B cell (primary cell): ENCODE measurements around the gene SLC16A14. TPM values are rescaled to one million over a fixed set of nuclear protein-coding genes. Genes with fewer than 3 reads are reported as not detected.

Source experiments
- ATAC-seq: fragments of 200-7000 bp; cut with Tn5 transposase; one replicate; pipeline ENCODE4 v1.10.0; 2021; ENCODE audit warnings: low read depth, mild to moderate bottlenecking, moderate number of reproducible peaks, moderate library complexity
- CTCF ChIA-PET: fragments of 350-600 bp; sonication (Branson Sonifier 250); formaldehyde crosslinking; loops from one replicate; lab custom pipeline; 2021; ENCODE audit warnings: antibody characterized with exemption, inconsistent platforms; lab: Charles Lee
- POLR2A ChIA-PET: fragments of 350-600 bp; sonication (Branson Sonifier 250); formaldehyde crosslinking; loops from one replicate; lab custom pipeline; 2021; ENCODE audit warnings: antibody characterized with exemption; lab: Charles Lee
- DNase-seq: peaks from one replicate; pipeline ENCODE4 v3.0.0; 2013
- H2AFZ ChIP-seq: 2 replicates; pipeline ENCODE4 v1.6.1; 2012; ENCODE audit warnings: mild to moderate bottlenecking, low read depth, low read length; ENCODE audit not compliant: insufficient read depth, poor library complexity, severe bottlenecking
- H3K27ac ChIP-seq, 2 donors: 1 replicate in 1 of 2; 2 replicates in 1 of 2; pipeline ENCODE4 v1.5.1; 2012 to 2013; ENCODE audit warnings: low read length in 2 of 2, mild to moderate bottlenecking in 2 of 2, moderate library complexity in 1 of 2
- H3K27me3 ChIP-seq, 4 experiments: fragments of 200-600 bp in 1 of 4; sonication (generic) in 1 of 4; replicated peaks in 1 of 4; 1 replicate in 2 of 4; 2 replicates in 2 of 4; pipeline versions ENCODE4 v1.6.1 to v1.7.0; 2013 to 2016; ENCODE audit warnings: low read length in 3 of 4, mild to moderate bottlenecking in 2 of 4, mixed read lengths in 1 of 4, moderate library complexity in 1 of 4; ENCODE audit not compliant: insufficient read depth in 4 of 4, control insufficient read depth in 3 of 4; ENCODE audit errors: control extremely low read depth in 1 of 4
- H3K36me3 ChIP-seq, 2 experiments: replicated peaks in 1 of 2; 1 replicate in 1 of 2; 2 replicates in 1 of 2; pipeline versions ENCODE4 v1.6.1 to v1.7.1; 2013; ENCODE audit warnings: low read length in 1 of 2; ENCODE audit not compliant: insufficient read depth in 2 of 2, control insufficient read depth in 1 of 2; ENCODE audit errors: control extremely low read depth in 1 of 2, extremely low read depth in 1 of 2
- H3K4me1 ChIP-seq, 2 donors: fragments of 200-600 bp in 1 of 2; sonication (generic) in 1 of 2; 1 replicate in 1 of 2; 2 replicates in 1 of 2; pipeline versions ENCODE4 v1.5.1 to v1.6.1; 2013 to 2017; ENCODE audit warnings: low read length in 2 of 2; ENCODE audit not compliant: control insufficient read depth in 2 of 2, insufficient read depth in 2 of 2
- H3K4me2 ChIP-seq: replicated peaks from 2 replicates; pipeline ENCODE3; 2012; ENCODE audit warnings: mild to moderate bottlenecking, low read depth, low read length; ENCODE audit not compliant: poor library complexity, severe bottlenecking
- H3K4me3 ChIP-seq, 5 experiments: fragments of 200-600 bp in 1 of 5; sonication (generic) in 1 of 5; 1 replicate in 3 of 5; 2 replicates in 2 of 5; pipeline versions ENCODE4 v1.5.1 to v1.7.0; 2011 to 2016; ENCODE audit warnings: low read length in 4 of 5, mild to moderate bottlenecking in 4 of 5, low read depth in 2 of 5, control low read depth in 1 of 5, moderate library complexity in 1 of 5; ENCODE audit not compliant: insufficient read depth in 1 of 5; ENCODE audit errors: control extremely low read depth in 1 of 5, extremely low read depth in 1 of 5
- H3K79me2 ChIP-seq: fragments of 200-600 bp; sonication (generic); one replicate; pipeline ENCODE4 v1.6.0; 2016; ENCODE audit warnings: low read length; ENCODE audit not compliant: control insufficient read depth, insufficient read depth
- H3K9ac ChIP-seq: fragments of 200-600 bp; sonication (generic); 2 replicates; pipeline ENCODE4 v1.6.1; 2017; ENCODE audit warnings: mild to moderate bottlenecking, low read length, moderate library complexity
- H3K9me3 ChIP-seq, 3 donors: one replicate each; pipeline versions ENCODE4 v1.6.1 to v1.7.1; 2013; ENCODE audit warnings: low read length in 2 of 3; ENCODE audit not compliant: control insufficient read depth in 2 of 3, insufficient read depth in 1 of 3; ENCODE audit errors: control extremely low read depth in 1 of 3
- H4K20me1 ChIP-seq: 2 replicates; pipeline ENCODE4 v1.6.0; 2012; ENCODE audit warnings: mild to moderate bottlenecking, low read length; ENCODE audit not compliant: insufficient read depth, control insufficient read depth, poor library complexity, severe bottlenecking
- H3K27ac Mint-ChIP-seq: one replicate; pipeline ENCODE4 v1.8.0; 2021; ENCODE audit warnings: mixed read lengths
- H3K27me3 Mint-ChIP-seq: one replicate; pipeline ENCODE4 v1.8.0; 2021; ENCODE audit warnings: mixed read lengths
- H3K4me1 Mint-ChIP-seq: one replicate; pipeline ENCODE4 v1.8.0; 2021; ENCODE audit warnings: mixed read lengths
- H3K4me3 Mint-ChIP-seq: one replicate; pipeline ENCODE4 v1.8.0; 2021; ENCODE audit warnings: mixed read lengths
- H3K9me3 Mint-ChIP-seq: one replicate; pipeline ENCODE4 v1.8.0; 2022; ENCODE audit warnings: mixed read lengths; ENCODE audit not compliant: insufficient read depth
- EZH2 ChIP-seq: IDR thresholded peaks from 2 replicates; pipeline ENCODE4 v1.6.1; 2012; ENCODE audit warnings: borderline replicate concordance, low read depth, mild to moderate bottlenecking, moderate library complexity, low read length; ENCODE audit not compliant: insufficient read depth, poor library complexity, severe bottlenecking
- WGBS: methylation state at CpG from one replicate; pipeline ENCODE4 v1.1.5; 2013; ENCODE audit warnings: missing lambda C conversion rate; ENCODE audit not compliant: insufficient coverage; 5-methylcytosine and 5-hydroxymethylcytosine counted together
- intact Hi-C: fragments of 100-400 bp; cut with micrococcal nuclease; formaldehyde crosslinking; loops from one replicate; pipeline ENCODE4 v1.10.0; 2022
- polyA plus RNA-seq: library from polyadenylated mRNA; depleted of rRNA; stranded (reverse); fragments of >200 nt; gene quantifications from 2 replicates; pipeline ENCODE4 v1.2.3, GENCODE V29; 2012
- total RNA-seq, 2 donors: library from RNA; stranded (reverse); fragments of 120-200 nt in 1 of 2; gene quantifications; 1 replicate in 1 of 2; 2 replicates in 1 of 2; pipeline versions ENCODE4 v1.2.3 to v1.2.4, GENCODE V29; 2013 to 2022
- TF ChIP-seq, protein P1 (sequence below): fragments of 200-600 bp; IDR thresholded peaks from one replicate; pipeline ENCODE4 v1.8.0; 2022; ENCODE audit warnings: antibody characterized with exemption, mild to moderate bottlenecking

SLC16A14 gene
- total and polyA plus RNA-seq, 2 donors (not counting 1 experiment from before 2014, with no cell fraction given) = 0.18 to 2.4 TPM

DNA sequence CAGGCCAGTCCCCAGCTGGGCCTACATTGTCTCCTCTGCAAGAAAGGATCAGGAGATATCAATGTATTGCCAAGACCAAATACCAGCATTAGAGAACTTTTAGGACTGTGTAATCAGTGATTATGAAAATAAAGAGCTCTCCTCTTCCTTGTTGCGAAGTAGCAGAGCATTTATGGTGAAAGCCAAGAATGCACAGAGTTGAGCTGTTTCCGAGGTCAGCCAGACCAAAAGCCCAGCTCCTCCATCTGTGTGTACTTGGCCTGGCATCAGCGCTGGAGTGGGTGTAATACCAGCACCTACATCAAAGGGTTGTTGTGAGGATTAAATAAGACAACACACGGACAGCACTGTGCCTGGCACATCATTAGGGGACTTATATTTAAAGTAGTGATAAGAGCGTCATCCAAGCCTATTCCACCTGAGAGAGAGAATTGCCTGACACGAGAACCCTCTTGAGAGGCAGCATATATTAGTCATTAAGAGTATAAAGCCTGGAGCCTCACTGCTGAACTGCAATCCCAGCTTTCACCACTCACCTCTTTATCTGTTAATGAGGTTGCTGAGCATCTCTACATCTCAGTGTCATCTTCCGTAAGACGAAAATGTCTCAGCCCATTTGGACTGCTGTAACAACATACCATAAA, 7.4 kb upstream of the SLC16A14 start:
- no CpG with 5 or more reads among the region's 8 CpGs for WGBS
- no peak for ATAC-seq
- H3K27me3 Mint-ChIP-seq = peaks cover 5% of the 10 kb centered on the region
- H3K4me3 Mint-ChIP-seq = no peak overlapping the region
- H3K4me2 ChIP-seq = no peak overlapping the region
- H3K4me1 Mint-ChIP-seq = no peaks in the 10 kb centered on the region
- no peak overlapping the region for H3K4me3 ChIP-seq
- CTCF ChIA-PET = interaction anchor here (3.0 kb wide), 1 partner anchor 9 kb away, joined by 14 read pairs; no protein-coding TSS in a partner anchor
- DNase-seq = no peak
- H3K27ac ChIP-seq = no peak overlapping the region
- no peak overlapping the region for H3K27ac Mint-ChIP-seq
- H2AFZ ChIP-seq = no peak overlapping the region
- intact Hi-C loops = no loop called here
- no peak overlapping the region for H3K9ac ChIP-seq
- no peaks in the 10 kb centered on the region for H3K36me3 ChIP-seq
- TF ChIP-seq EZH2 = no peak
- TF ChIP-seq, protein P1, sequence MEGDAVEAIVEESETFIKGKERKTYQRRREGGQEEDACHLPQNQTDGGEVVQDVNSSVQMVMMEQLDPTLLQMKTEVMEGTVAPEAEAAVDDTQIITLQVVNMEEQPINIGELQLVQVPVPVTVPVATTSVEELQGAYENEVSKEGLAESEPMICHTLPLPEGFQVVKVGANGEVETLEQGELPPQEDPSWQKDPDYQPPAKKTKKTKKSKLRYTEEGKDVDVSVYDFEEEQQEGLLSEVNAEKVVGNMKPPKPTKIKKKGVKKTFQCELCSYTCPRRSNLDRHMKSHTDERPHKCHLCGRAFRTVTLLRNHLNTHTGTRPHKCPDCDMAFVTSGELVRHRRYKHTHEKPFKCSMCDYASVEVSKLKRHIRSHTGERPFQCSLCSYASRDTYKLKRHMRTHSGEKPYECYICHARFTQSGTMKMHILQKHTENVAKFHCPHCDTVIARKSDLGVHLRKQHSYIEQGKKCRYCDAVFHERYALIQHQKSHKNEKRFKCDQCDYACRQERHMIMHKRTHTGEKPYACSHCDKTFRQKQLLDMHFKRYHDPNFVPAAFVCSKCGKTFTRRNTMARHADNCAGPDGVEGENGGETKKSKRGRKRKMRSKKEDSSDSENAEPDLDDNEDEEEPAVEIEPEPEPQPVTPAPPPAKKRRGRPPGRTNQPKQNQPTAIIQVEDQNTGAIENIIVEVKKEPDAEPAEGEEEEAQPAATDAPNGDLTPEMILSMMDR = no peak
- no peaks in the 10 kb centered on the region for H3K9me3 ChIP-seq
- no peaks in the 10 kb centered on the region for H3K27me3 ChIP-seq
- no peaks in the 10 kb centered on the region for H4K20me1 ChIP-seq
- peaks cover 3% of the 10 kb centered on the region for H3K9me3 Mint-ChIP-seq
- H3K4me1 ChIP-seq = no peaks in the 10 kb centered on the region
- H3K79me2 ChIP-seq = no peaks in the 10 kb centered on the region
- POLR2A ChIA-PET = no interaction called here

DNA sequence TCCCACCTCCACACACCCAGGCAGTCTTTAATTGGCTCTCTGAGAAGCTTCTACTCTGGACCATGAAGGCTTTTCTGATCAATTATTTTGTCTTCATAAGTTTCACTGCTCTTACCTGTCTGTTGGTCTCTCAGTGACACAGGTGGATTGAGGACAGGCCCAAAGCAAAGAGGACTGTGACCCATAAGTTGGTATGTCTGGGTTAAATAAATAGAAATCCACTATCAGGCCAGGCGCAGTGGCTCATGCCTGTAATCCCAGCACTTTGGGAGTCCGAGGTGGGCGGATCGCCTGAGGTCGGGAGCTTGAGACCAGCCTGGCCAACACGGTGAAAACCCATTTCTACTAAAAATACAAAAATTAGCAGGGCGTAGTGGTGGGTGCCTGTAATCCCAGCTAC, 2.7 kb upstream of the SLC16A14 start:
- no peak for TF ChIP-seq EZH2
- TF ChIP-seq, protein P1 = no peak
- H3K4me1 Mint-ChIP-seq = peaks cover 19% of the 10 kb centered on the region

More for the DNA sequence above, 2.7 kb upstream of the SLC16A14 start:
- Histone ChIP-seq H2AFZ (no peak overlapping the region), H3K9me3 (no peaks in the 10 kb centered on the region), H3K79me2 (no peaks in the 10 kb centered on the region), H3K4me1 (peaks cover 8 to 18% of the 10 kb centered on the region in 2 donors), H3K27me3 (peaks cover 0 to 9% (median 2%) of the 10 kb centered on the region in 4 experiments), H4K20me1 (no peaks in the 10 kb centered on the region), H3K36me3 (no peaks in the 10 kb centered on the region), H3K9ac (no peak overlapping the region), H3K27ac (no peak overlapping the region), H3K4me2 (no peak overlapping the region), H3K4me3 (no peak overlapping the region)
- intact Hi-C loops = no loop called here
- Mint-ChIP-seq H3K27ac (no peak overlapping the region), H3K9me3 (peaks cover 3% of the 10 kb centered on the region), H3K4me3 (no peak overlapping the region), H3K27me3 (peaks cover 13% of the 10 kb centered on the region)
- no peak for ATAC-seq
- no peak for DNase-seq
- ChIA-PET CTCF (interaction anchor here (0.6 kb wide), 1 partner anchor 89 kb away, joined by 3 read pairs; no protein-coding TSS in a partner anchor), POLR2A (no interaction called here)
- 100% methylated on average over 7 of the region's 7 CpGs for WGBS
